K562 (cell line): ENCODE measurements around the gene SLC25A28. TPM values are rescaled to one million over a fixed set of nuclear protein-coding genes. Genes with fewer than 3 reads are reported as not detected.

Source experiments
- ATAC-seq: fragments of 200-7000 bp; cut with Tn5 transposase; 3 replicates; pipeline ENCODE4 v1.9.1; 2020; ENCODE audit warnings: moderate library complexity
- BruUV-seq: library from RNA; stranded (reverse); fragments of 400-500 nt; replicated peaks from 2 replicates; lab custom pipeline; 2021; lab: Mats Ljungman, UMichigan
- CTCF ChIA-PET: fragments of 300-600 bp; formaldehyde crosslinking; extraction: SDS; loops from one replicate; lab custom pipeline; 2021; ENCODE audit warnings: low intra/inter-chr PET ratio; lab: Yijun Ruan, JAX
- POLR2A ChIA-PET: fragments of 300-600, 350-650 bp; sonication (Branson Sonifier 250); formaldehyde crosslinking; extraction: SDS; loops from one replicate; lab custom pipeline; 2021; ENCODE audit warnings: antibody characterized with exemption, inconsistent platforms; lab: Yijun Ruan, JAX
- DNase-seq, 4 experiments: peaks; one replicate each; pipeline versions ENCODE4 v3.0.0 to v3.0.0-alpha.2; 2011 to 2018; ENCODE audit warnings: low spot score in 3 of 4, mixed read lengths in 3 of 4; ENCODE audit errors: extremely low read depth in 1 of 4
- FAIRE-seq: peaks from 2 replicates; lab custom pipeline; 2011; peaks lifted over from hg19 to GRCh38; lab: Jason Lieb, UNC
- H2AFZ ChIP-seq: 2 replicates; pipeline ENCODE4 v1.6.0; 2011; ENCODE audit warnings: low read depth, low read length, control low read depth, inconsistent platforms
- H3K27ac ChIP-seq: fragments of 200-600 bp; 3 replicates; pipeline ENCODE4 v1.8.0; 2011; ENCODE audit warnings: low read depth, mild to moderate bottlenecking, control low read depth, inconsistent platforms, low read length, moderate library complexity, mixed read lengths; ENCODE audit errors: extremely low read depth
- H3K27me3 ChIP-seq, 2 experiments: fragments of 300-600 bp in 1 of 2; 2 replicates in 1 of 2; 3 replicates in 1 of 2; pipeline versions ENCODE4 v1.6.0 to v1.8.0; 2011; ENCODE audit warnings: inconsistent platforms in 2 of 2, low read length in 2 of 2, mild to moderate bottlenecking in 1 of 2, mixed read lengths in 1 of 2, moderate library complexity in 1 of 2; ENCODE audit not compliant: control insufficient read depth in 2 of 2, insufficient read depth in 2 of 2
- H3K36me3 ChIP-seq: fragments of 300-600 bp; 3 replicates; pipeline ENCODE4 v1.8.0; 2011; ENCODE audit warnings: mild to moderate bottlenecking, low read length, inconsistent platforms; ENCODE audit not compliant: control insufficient read depth, insufficient read depth
- H3K4me1 ChIP-seq, 2 experiments: fragments of 200-600 bp in 1 of 2; replicated peaks in 1 of 2; 2 replicates in 1 of 2; 3 replicates in 1 of 2; pipeline versions ENCODE4 v1.5.1 to v1.8.0; 2011; ENCODE audit warnings: inconsistent platforms in 2 of 2, low read length in 2 of 2, mild to moderate bottlenecking in 1 of 2, mixed read lengths in 1 of 2, moderate library complexity in 1 of 2; ENCODE audit not compliant: control insufficient read depth in 2 of 2, insufficient read depth in 2 of 2
- H3K4me2 ChIP-seq: 2 replicates; pipeline ENCODE4 v1.6.1; 2011; ENCODE audit warnings: low read length, control low read depth, inconsistent platforms, mixed read lengths; ENCODE audit not compliant: insufficient read depth
- H3K4me3 ChIP-seq: fragments of 200-600 bp; sonication (generic), shearing (Covaris generic); 2 replicates; pipeline ENCODE4 v1.5.1; 2016; ENCODE audit warnings: control low read depth, inconsistent platforms
- H3K79me2 ChIP-seq: fragments of 200-600 bp; 3 replicates; pipeline ENCODE4 v1.8.0; 2011; ENCODE audit warnings: low read length, inconsistent platforms; ENCODE audit not compliant: control insufficient read depth, insufficient read depth
- H3K9ac ChIP-seq, 2 experiments: 2 replicates each; pipeline versions ENCODE4 v1.6.0 to v1.6.1; 2011; ENCODE audit warnings: low read depth in 2 of 2, low read length in 2 of 2, control low read depth in 1 of 2, inconsistent platforms in 1 of 2, mild to moderate bottlenecking in 1 of 2, mixed read lengths in 1 of 2; ENCODE audit not compliant: insufficient read depth in 1 of 2
- H3K9me1 ChIP-seq: one replicate; pipeline ENCODE4 v1.6.0; 2011; ENCODE audit warnings: inconsistent platforms, mild to moderate bottlenecking, low read length, moderate library complexity; ENCODE audit not compliant: control insufficient read depth, insufficient read depth
- H3K9me3 ChIP-seq: replicated peaks from 2 replicates; pipeline ENCODE4 v1.5.1; 2011; ENCODE audit warnings: low read depth, low read length, inconsistent platforms; ENCODE audit not compliant: control insufficient read depth, insufficient read depth
- H4K20me1 ChIP-seq: replicated peaks from 2 replicates; pipeline ENCODE4 v1.6.1; 2011; ENCODE audit warnings: low read length, inconsistent platforms, mixed read lengths; ENCODE audit not compliant: control insufficient read depth, insufficient read depth
- ARID1B ChIP-seq: fragments of 450-650 bp; IDR thresholded peaks from 2 replicates; pipeline ENCODE4 v1.6.1; 2016; ENCODE audit warnings: antibody characterized with exemption, mild to moderate bottlenecking, inconsistent platforms
- GTF2E2 ChIP-seq: fragments of 200-800 bp; sonication (Bioruptor generic); IDR thresholded peaks from 2 replicates; pipeline ENCODE4 v1.6.1; 2016; ENCODE audit warnings: missing genetic modification characterization, missing compliant biosample characterization
- HDAC3 ChIP-seq: fragments of 450-650 bp; IDR thresholded peaks from 2 replicates; pipeline ENCODE4 v1.6.1; 2018; ENCODE audit warnings: borderline replicate concordance, mild to moderate bottlenecking, moderate library complexity; ENCODE audit not compliant: partially characterized antibody
- HNRNPUL1 ChIP-seq: fragments of 200-400 bp; formaldehyde crosslinking; IDR thresholded peaks from 2 replicates; pipeline ENCODE4 v1.6.1; 2017; ENCODE audit warnings: low read length
- NCOA2 ChIP-seq, 2 experiments: fragments of 450-650 bp; IDR thresholded peaks; 2 replicates each; pipeline ENCODE4 v1.6.1; 2018; ENCODE audit warnings: mild to moderate bottlenecking in 2 of 2, moderate library complexity in 1 of 2; ENCODE audit not compliant: partially characterized antibody in 2 of 2
- NEUROD1 ChIP-seq: fragments of 150-350 bp; IDR thresholded peaks from 2 replicates; pipeline ENCODE4 v1.6.1; 2014; ENCODE audit warnings: borderline replicate concordance, low read length, low read depth; ENCODE audit not compliant: partially characterized antibody
- POLR2AphosphoS5 ChIP-seq: IDR thresholded peaks from 2 replicates; pipeline ENCODE4 v1.6.1; 2011; ENCODE audit warnings: mild to moderate bottlenecking, low read depth, low read length, moderate library complexity; ENCODE audit not compliant: control insufficient read depth, insufficient read depth
- RHOXF2B ChIP-seq: fragments of 250-450 bp; sonication (Bioruptor Pico); conservative IDR thresholded peaks from 2 replicates; pipeline ENCODE4 v1.5.1; 2021
- SIRT6 ChIP-seq: IDR thresholded peaks from one replicate; pipeline ENCODE4 v1.6.1; 2012; ENCODE audit warnings: low read depth, mild to moderate bottlenecking, control low read depth, inconsistent platforms, low read length, moderate library complexity
- SRF ChIP-seq, 2 experiments: fragments of 250-450, 450-650 bp in 1 of 2; sonication (Bioruptor Pico) in 1 of 2; sonication (generic) in 1 of 2; formaldehyde crosslinking; IDR thresholded peaks; 2 replicates each; pipeline versions ENCODE4 v1.5.0 to v1.5.1; 2020 to 2022; ENCODE audit warnings: mild to moderate bottlenecking in 1 of 2, missing genetic modification reagents in 1 of 2
- USF1 ChIP-seq: sonication (generic); formaldehyde crosslinking; IDR thresholded peaks from 2 replicates; pipeline ENCODE4 v1.9.0; 2022; ENCODE audit warnings: mild to moderate bottlenecking, missing genetic modification reagents
- ZFP30 ChIP-seq: fragments of 250-450 bp; sonication (Bioruptor Pico); IDR thresholded peaks from 2 replicates; pipeline ENCODE4 v1.8.0; 2022; ENCODE audit warnings: moderate library complexity, mild to moderate bottlenecking, inconsistent platforms, borderline replicate concordance
- WGBS: fragments of 100-300 bp; shearing (Covaris generic); methylation state at CpG from one replicate; pipeline ENCODE4 v1.1.6; 2016; ENCODE audit warnings: low coverage, mixed read lengths; ENCODE audit not compliant: insufficient coverage; ENCODE audit errors: missing lambda C conversion rate; 5-methylcytosine and 5-hydroxymethylcytosine counted together
- in situ Hi-C: fragments of 300-500 bp; cut with MboI; formaldehyde crosslinking; loops from 4 replicates; pipeline ENCODE4 v1.15.0; 2018; ENCODE audit warnings: inconsistent platforms, mixed read lengths
- intact Hi-C: fragments of 100-400 bp; cut with micrococcal nuclease; formaldehyde crosslinking; loops from 2 replicates; pipeline ENCODE4 v1.14.2; 2022
- polyA plus RNA-seq, 8 experiments: library from polyadenylated mRNA; depleted of rRNA in 4 of 8; stranded (reverse) in 5 of 8; unstranded in 3 of 8; fragments of >200 nt; fragmentation: Nextera tagmentation in 2 of 8; fragmentation: Illumina TruSeq in 1 of 8; extraction: Ambion mirVana in 2 of 8; extraction: Trizol in 1 of 8; gene quantifications; 2 replicates each; pipeline versions ENCODE4 v1.2.1 to v1.2.3, GENCODE V29; 2011 to 2014; ENCODE audit warnings: inconsistent platforms in 1 of 8, missing spikeins in 1 of 8
- total RNA-seq, 7 experiments: library from RNA; depleted of rRNA in 6 of 7; stranded (reverse); fragments of >200 nt in 6 of 7; fragmentation: Illumina TruSeq in 2 of 7; extraction: Trizol in 2 of 7; gene quantifications; 2 replicates each; pipeline versions ENCODE4 v1.2.1 to v1.2.3, GENCODE V29; 2011 to 2021; ENCODE audit warnings: low replicate concordance in 1 of 7

The SLC25A28 gene
- total and polyA plus RNA-seq, 9 of the 15 experiments (the other 6 are each of a cell fraction or from before 2014, with no cell fraction given), result 6.2 to 32.3 (median 18.8) TPM

- FAIRE-seq (no peak), DNase-seq (no peak), ATAC-seq (no peak)
- H3K4me1 ChIP-seq, result no peaks in the 10 kb centered on the region
- TF ChIP-seq ZFP30 (CRISPR knock-in tag) (no peak), RHOXF2B (CRISPR knock-in tag) (no peak), SRF (CRISPR knock-in tag; IDR thresholded peaks at IDR 0.05) (no peak), GTF2E2 (tag) (no peak), SIRT6 (no peak), USF1 (CRISPR knock-in tag) (no peak), HNRNPUL1 (no peak), HDAC3 (no peak), ARID1B (no peak), NCOA2 (IDR thresholded peaks at IDR 0.05; ENCODE audit: partially characterized antibody in 2 of 2) (no peak), NEUROD1 (no peak), POLR2AphosphoS5 (no peak)
- ChIA-PET CTCF (no interaction called here), POLR2A (no interaction called here)
- no peaks in the 10 kb centered on the region for H3K9me1 ChIP-seq
- peaks cover 2 to 15% of the 10 kb centered on the region in 2 experiments; a peak in 3 of 5 replicates for H3K27me3 ChIP-seq
- 5% methylated on average over 10 of the region's 11 CpGs for WGBS
- no peak overlapping the region for H2AFZ ChIP-seq
- intact Hi-C loops (loop anchor here (10.0 kb wide), 1 partner anchor 85 kb away; no protein-coding TSS in a partner anchor), in situ Hi-C loops (loop anchor here (5.0 kb wide), 1 partner anchor 143 kb away; no protein-coding TSS in a partner anchor)
- H3K79me2 ChIP-seq, result no peaks in the 10 kb centered on the region
- no peak overlapping the region for H3K9ac ChIP-seq
- H3K27ac ChIP-seq, result no peak overlapping the region
- BruUV-seq, result no TSS peak
- no peaks in the 10 kb centered on the region for H4K20me1 ChIP-seq
- no peaks in the 10 kb centered on the region for H3K36me3 ChIP-seq
- H3K4me2 ChIP-seq, result no peak overlapping the region
- H3K9me3 ChIP-seq, result no peaks in the 10 kb centered on the region
- H3K4me3 ChIP-seq, result no peak overlapping the region
Observed at GRCh38 chr10:99569253-99569939, 50.8 kb downstream of the SLC25A28 start.
